HCT116 (cell line): ENCODE data around the gene RC3H2. TPM values are rescaled to one million over a fixed set of nuclear protein-coding genes. Genes with fewer than 3 reads are reported as not detected.
A peak's percentile ranks its signal among the peaks of the same experiment; 100 is the strongest.

Experiments
- ATAC-seq: fragments of 200-7000 bp; cut with Tn5 transposase; 2 replicates; pipeline ENCODE4 v1.9.1; 2020; ENCODE audit warnings: mild to moderate bottlenecking, moderate library complexity
- BruUV-seq: library from RNA; stranded (reverse); fragments of 400-500 nt; replicated peaks from 2 replicates; lab custom pipeline; 2021; lab: Mats Ljungman, UMichigan
- CTCF ChIA-PET: fragments of 300-600 bp; sonication (Branson Sonifier 250); formaldehyde crosslinking; loops from one replicate; lab custom pipeline; 2021; ENCODE audit warnings: antibody characterized with exemption; lab: Charles Lee
- POLR2A ChIA-PET: fragments of 300-600, 350-600 bp; sonication (Branson Sonifier 250); formaldehyde crosslinking; loops from one replicate; lab custom pipeline; 2021; ENCODE audit warnings: antibody characterized with exemption; lab: Charles Lee
- RAD21 ChIA-PET, 2 experiments: fragments of 300-600 bp; sonication (Branson Sonifier 250); formaldehyde crosslinking; loops; one replicate each; lab custom pipeline; 2023; ENCODE audit warnings: low total read pairs in 2 of 2; ENCODE audit not compliant: uncharacterized antibody in 2 of 2, unreplicated experiment in 2 of 2, low non-redundant PET in 1 of 2; lab: Charles Lee
- DNase-seq: peaks from one replicate; pipeline ENCODE4 v3.0.0-alpha.2; 2010; ENCODE audit warnings: low read depth, low spot score
- H2AFZ ChIP-seq: fragments of 200-600 bp; shearing (Covaris generic), sonication (generic); 2 replicates; pipeline ENCODE4 v1.6.1; 2017; ENCODE audit warnings: low read depth, mixed run types, mixed read lengths, antibody characterized with exemption, low read length; ENCODE audit not compliant: poor library complexity, severe bottlenecking
- H3K27ac ChIP-seq: 2 replicates; pipeline ENCODE4 v1.5.1; 2012; ENCODE audit warnings: low read depth, low read length
- H3K27me3 ChIP-seq: fragments of 200-600 bp; sonication (generic); 2 replicates; pipeline ENCODE4 v1.6.1; 2016; ENCODE audit warnings: mixed run types, low read length, mixed read lengths; ENCODE audit not compliant: insufficient read depth
- H3K36me3 ChIP-seq, 2 experiments: fragments of 200-500 bp in 1 of 2; fragments of 200-600 bp in 1 of 2; sonication (Bioruptor generic) in 1 of 2; sonication (generic) in 1 of 2; 2 replicates each; pipeline versions ENCODE4 v1.5.1 to v1.6.1; 2014 to 2016; ENCODE audit warnings: low read length in 2 of 2, inconsistent platforms in 1 of 2, mixed read lengths in 1 of 2, mixed run types in 1 of 2; ENCODE audit not compliant: insufficient read depth in 2 of 2, control insufficient read depth in 1 of 2
- H3K4me1 ChIP-seq, 2 experiments: fragments of 200-600 bp in 1 of 2; sonication (generic) in 1 of 2; 2 replicates each; pipeline versions ENCODE4 v1.5.1 to v1.6.1; 2012 to 2017; ENCODE audit warnings: low read length in 2 of 2, inconsistent platforms in 1 of 2, mild to moderate bottlenecking in 1 of 2, mixed read lengths in 1 of 2, mixed run types in 1 of 2, moderate library complexity in 1 of 2; ENCODE audit not compliant: insufficient read depth in 2 of 2, control insufficient read depth in 1 of 2
- H3K4me2 ChIP-seq: fragments of 200-600 bp; sonication (generic); 2 replicates; pipeline ENCODE4 v1.6.1; 2017; ENCODE audit warnings: mixed run types, low read length, mixed read lengths
- H3K4me3 ChIP-seq, 2 experiments: fragments of 200-600 bp in 1 of 2; sonication (generic) in 1 of 2; replicated peaks in 1 of 2; 2 replicates each; pipeline ENCODE4 v1.5.1; 2011 to 2016; ENCODE audit warnings: low read length in 2 of 2, control low read depth in 1 of 2, low read depth in 1 of 2, mild to moderate bottlenecking in 1 of 2, mixed read lengths in 1 of 2, mixed run types in 1 of 2
- H3K79me2 ChIP-seq: fragments of 200-600 bp; sonication (generic); 2 replicates; pipeline ENCODE4 v1.6.1; 2017; ENCODE audit warnings: mild to moderate bottlenecking, mixed run types, low read length, moderate library complexity, mixed read lengths; ENCODE audit not compliant: insufficient read depth
- H3K9ac ChIP-seq: fragments of 200-600 bp; sonication (generic); 2 replicates; pipeline ENCODE4 v1.6.1; 2016; ENCODE audit warnings: low read length, mixed read lengths
- H3K9me2 ChIP-seq: fragments of 200-600 bp; sonication (generic), shearing (Covaris generic); 2 replicates; pipeline ENCODE4 v1.6.1; 2017; ENCODE audit warnings: mixed run types, mild to moderate bottlenecking, moderate library complexity; ENCODE audit not compliant: insufficient read depth
- H3K9me3 ChIP-seq, 2 experiments: fragments of 200-500 bp in 1 of 2; fragments of 200-600 bp in 1 of 2; sonication (Bioruptor generic) in 1 of 2; sonication (generic) in 1 of 2; 2 replicates each; pipeline ENCODE4 v1.6.1; 2014 to 2017; ENCODE audit warnings: low read length in 2 of 2, mixed read lengths in 2 of 2, inconsistent platforms in 1 of 2, low read depth in 1 of 2, mild to moderate bottlenecking in 1 of 2, mixed run types in 1 of 2, moderate library complexity in 1 of 2; ENCODE audit not compliant: control insufficient read depth in 1 of 2, insufficient read depth in 1 of 2
- H4K20me1 ChIP-seq: fragments of 200-600 bp; sonication (generic), shearing (Covaris generic); 2 replicates; pipeline ENCODE4 v1.6.1; 2017; ENCODE audit warnings: mixed run types, mild to moderate bottlenecking, moderate library complexity; ENCODE audit not compliant: insufficient read depth
- CEBPB ChIP-seq: IDR thresholded peaks from 2 replicates; pipeline ENCODE4 v1.6.1; 2012; ENCODE audit warnings: low read depth
- CTCF ChIP-seq, 3 experiments: fragments of 200-600 bp in 1 of 3; sonication (generic) in 1 of 3; IDR thresholded peaks in 2 of 3; conservative IDR thresholded peaks in 1 of 3; 2 replicates each; pipeline ENCODE4 v1.5.1; 2012 to 2017; ENCODE audit warnings: low read depth in 2 of 3, low read length in 2 of 3, antibody characterized with exemption in 1 of 3, borderline replicate concordance in 1 of 3, control low read depth in 1 of 3, mild to moderate bottlenecking in 1 of 3, mixed read lengths in 1 of 3, mixed run types in 1 of 3, moderate library complexity in 1 of 3; ENCODE audit not compliant: insufficient read depth in 1 of 3
- EGR1 ChIP-seq: IDR thresholded peaks from 2 replicates; pipeline ENCODE4 v1.6.1; 2012; ENCODE audit warnings: low read depth
- ELF1 ChIP-seq: IDR thresholded peaks from 2 replicates; pipeline ENCODE4 v1.6.1; 2012; ENCODE audit warnings: low read depth, borderline replicate concordance
- EZH2 ChIP-seq: fragments of 200-600 bp; sonication (generic); IDR thresholded peaks from 2 replicates; pipeline ENCODE4 v1.6.1; 2017; ENCODE audit warnings: antibody characterized with exemption, mixed run types
- FOSL1 ChIP-seq: IDR thresholded peaks from 2 replicates; pipeline ENCODE4 v1.6.1; 2012; ENCODE audit warnings: low read depth
- JUND ChIP-seq: IDR thresholded peaks from 2 replicates; pipeline ENCODE4 v1.6.1; 2012
- MAX ChIP-seq: IDR thresholded peaks from 2 replicates; pipeline ENCODE4 v1.6.1; 2012
- POLR2A ChIP-seq: IDR thresholded peaks from 2 replicates; pipeline ENCODE4 v1.7.0; 2011; ENCODE audit warnings: borderline replicate concordance; ENCODE audit not compliant: insufficient read depth, insufficient read length; ENCODE audit errors: extremely low read depth
- POLR2AphosphoS5 ChIP-seq: IDR thresholded peaks from 2 replicates; pipeline ENCODE4 v1.6.1; 2011; ENCODE audit warnings: mild to moderate bottlenecking, low read depth, low read length, moderate library complexity
- RAD21 ChIP-seq: IDR thresholded peaks from 2 replicates; pipeline ENCODE4 v1.6.1; 2012; ENCODE audit warnings: low read depth, mild to moderate bottlenecking
- SIN3A ChIP-seq: IDR thresholded peaks from 2 replicates; pipeline ENCODE4 v1.6.1; 2012; ENCODE audit warnings: low read depth
- TCF7L2 ChIP-seq: IDR thresholded peaks from 2 replicates; pipeline ENCODE4 v1.7.0; 2011; ENCODE audit warnings: borderline replicate concordance, inconsistent platforms; ENCODE audit not compliant: insufficient read depth, insufficient read length; ENCODE audit errors: extremely low read depth
- ZBTB33 ChIP-seq: IDR thresholded peaks from 2 replicates; pipeline ENCODE4 v1.6.1; 2011; ENCODE audit warnings: mild to moderate bottlenecking, low read length, moderate library complexity; ENCODE audit not compliant: insufficient replicate concordance; ENCODE audit errors: extremely low read depth
- intact Hi-C: fragments of 100-400 bp; cut with micrococcal nuclease; formaldehyde crosslinking; loops from 2 replicates; pipeline ENCODE4 v1.10.0; 2022
- total RNA-seq: library from RNA; stranded (reverse); gene quantifications from one replicate; pipeline ENCODE4 v1.2.1, GENCODE V29; 2021; ENCODE audit not compliant: unreplicated experiment
- TF ChIP-seq, protein P1 (sequence below): IDR thresholded peaks from 2 replicates; pipeline ENCODE4 v1.6.1; 2012

Gene RC3H2
- total RNA-seq, 1 experiment from 2014 or later = 53.8 TPM

DNA sequence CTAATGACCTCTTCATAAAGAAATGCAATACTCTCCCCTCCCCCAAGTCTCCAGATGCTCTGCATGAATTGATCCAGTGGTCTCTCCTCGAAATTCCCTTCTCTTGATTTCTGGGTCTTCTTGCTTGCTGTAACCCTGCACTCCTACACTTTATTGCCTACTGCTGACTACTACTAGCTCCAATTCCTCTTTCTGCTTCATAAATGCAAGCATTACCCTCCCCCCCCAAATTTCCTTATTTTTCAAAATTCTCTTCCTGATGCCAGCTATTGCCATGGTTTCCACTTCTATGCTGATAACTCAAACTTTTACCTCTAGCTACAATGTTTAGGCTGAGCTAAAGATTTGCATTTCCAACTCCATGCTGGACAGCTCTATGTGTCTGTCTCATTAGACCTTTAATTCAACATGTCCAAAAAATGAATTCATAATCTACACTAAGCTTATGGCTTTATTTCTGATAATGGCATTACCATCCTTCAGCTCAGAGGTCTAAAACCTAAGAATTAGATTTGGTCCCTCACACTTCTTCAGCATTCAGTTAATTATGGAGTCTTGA lies 24.7 kb upstream of the RC3H2 start:
- intact Hi-C loops = no loop called here
- H3K36me3 ChIP-seq = no peaks in the 10 kb centered on the region
- H3K4me2 ChIP-seq = peak overlapping the region; percentile 85
- CTCF ChIA-PET = interaction anchor here (0.8 kb wide), 1 partner anchor 16 kb away, joined by 5 read pairs; no protein-coding TSS in a partner anchor
- no peaks in the 10 kb centered on the region for H3K27me3 ChIP-seq
- H3K9me3 ChIP-seq = no peaks in the 10 kb centered on the region
- no peak for DNase-seq
- no peak overlapping the region for H3K27ac ChIP-seq
- BruUV-seq = no TSS peak
- peak overlapping the region; percentile 89 for H3K9ac ChIP-seq
- POLR2A ChIA-PET = interaction anchor here (0.7 kb wide), 1 partner anchor 14 kb away, joined by 3 read pairs; no protein-coding TSS in a partner anchor
- 0 out of 2 replicates have a peak, but pooled peaks cover 5% of the 10 kb centered on the region for H4K20me1 ChIP-seq
- H3K4me1 ChIP-seq = peaks cover 2 to 16% of the 10 kb centered on the region in 2 experiments; a peak in 3 of 4 replicates
- peak overlapping the region; percentile 96 to 98 for H3K4me3 ChIP-seq
- RAD21 ChIA-PET = no interaction called here
- no peak for ATAC-seq
- no peak for TF ChIP-seq EGR1
- no peak for TF ChIP-seq ELF1
- TF ChIP-seq, protein P1, sequence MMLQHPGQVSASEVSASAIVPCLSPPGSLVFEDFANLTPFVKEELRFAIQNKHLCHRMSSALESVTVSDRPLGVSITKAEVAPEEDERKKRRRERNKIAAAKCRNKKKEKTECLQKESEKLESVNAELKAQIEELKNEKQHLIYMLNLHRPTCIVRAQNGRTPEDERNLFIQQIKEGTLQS = no peak
- no peak for TF ChIP-seq CEBPB
- TF ChIP-seq SIN3A = no peak
- no peak for TF ChIP-seq ZBTB33
- no peak for TF ChIP-seq RAD21
- no peak for TF ChIP-seq POLR2AphosphoS5
- no peak for TF ChIP-seq CTCF (IDR thresholded peaks at IDR 0.05 in 2 of 3, conservative IDR thresholded peaks at IDR 0.05 in 1 of 3; ENCODE audit: borderline replicate concordance in 1 of 3, insufficient read depth in 1 of 3, low read depth in 2 of 3, low read length in 2 of 3)
- TF ChIP-seq MAX = no peak
- TF ChIP-seq TCF7L2 = no peak
- no peak for TF ChIP-seq JUND
- TF ChIP-seq FOSL1 = no peak
- no peak for TF ChIP-seq EZH2
- TF ChIP-seq POLR2A = no peak
- H3K79me2 ChIP-seq = peaks cover 81% of the 10 kb centered on the region
- H3K9me2 ChIP-seq = 0 out of 2 replicates have a peak, but pooled peaks cover 3% of the 10 kb centered on the region
- H2AFZ ChIP-seq = no peak overlapping the region
